Measurements from ENCODE around the gene SKP1.
"Not testable (repeated sequence)": the region's sequence is repeated elsewhere in the genome, so short reads cannot be mapped to it uniquely, and the experiment has no call there.

SKP1 gene

DNA sequence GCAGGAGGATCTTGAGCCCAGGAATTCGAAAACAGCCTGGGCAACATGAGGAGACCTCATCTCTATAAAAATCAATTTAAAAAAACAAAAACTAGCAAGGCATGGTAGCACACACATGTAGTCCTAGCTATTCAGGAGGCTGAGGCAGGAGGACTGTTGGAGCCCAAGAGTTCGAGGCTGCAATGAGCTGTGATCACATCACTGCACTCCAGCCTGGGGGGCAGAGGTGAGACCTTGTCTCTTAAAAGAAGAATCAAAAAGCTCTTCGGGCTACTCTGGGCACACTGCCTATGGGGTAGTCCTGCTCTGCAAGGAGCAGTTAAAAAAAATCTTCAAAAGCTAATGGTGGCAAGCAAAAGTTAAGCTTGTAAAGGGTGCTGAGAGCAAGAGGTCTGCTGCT is 23.5 kb downstream of the SKP1 start:
- TF ChIP-seq POU2F2 (IDR thresholded peaks at IDR 0.05; ENCODE audit: low read depth, low read length) (no peak), SPI1 (IDR thresholded peaks at IDR 0.05; ENCODE audit: low read depth, low read length) (no peak), POLR2AphosphoS5 (IDR thresholded peaks at IDR 0.05; ENCODE audit: low read depth, low read length) (no peak), TAF1 (IDR thresholded peaks at IDR 0.05; ENCODE audit: low read depth, low read length) (no peak), POLR2A (IDR thresholded peaks at IDR 0.05; ENCODE audit: low read depth, low read length) (no peak), PAX5 (IDR thresholded peaks at IDR 0.05; ENCODE audit: insufficient read depth, low read length, severe bottlenecking) (no peak)
- no peak for FAIRE-seq

GRCh38 chr5:134152173-134152832 is 24.4 kb downstream of the SKP1 start:
- not testable (repeated sequence) for DNase-seq (ENCODE audit: insufficient read length, low spot score); FAIRE-seq

More for the DNA sequence above, 23.5 kb downstream of the SKP1 start:
- DNase-seq (ENCODE audit: insufficient read length, low spot score), result no peak

- FAIRE-seq, result peak; percentile 66
- no peak for DNase-seq (ENCODE audit: insufficient read length, low spot score)
- TF ChIP-seq PAX5 (IDR thresholded peaks at IDR 0.05; ENCODE audit: insufficient read depth, low read length, severe bottlenecking) (no peak), POLR2A (IDR thresholded peaks at IDR 0.05; ENCODE audit: low read depth, low read length) (no peak), TAF1 (IDR thresholded peaks at IDR 0.05; ENCODE audit: low read depth, low read length) (no peak), POU2F2 (IDR thresholded peaks at IDR 0.05; ENCODE audit: low read depth, low read length) (no peak), POLR2AphosphoS5 (IDR thresholded peaks at IDR 0.05; ENCODE audit: low read depth, low read length) (no peak), SPI1 (IDR thresholded peaks at IDR 0.05; ENCODE audit: low read depth, low read length) (no peak)
Observed at GRCh38 chr5:134151723-134152122, 25.0 kb downstream of the SKP1 start.

GRCh38 chr5:134149571-134150303 is 27.0 kb downstream of the SKP1 start:
- no peak for FAIRE-seq
- DNase-seq (ENCODE audit: insufficient read length, low spot score), result no peak
- TF ChIP-seq POLR2AphosphoS5 (IDR thresholded peaks at IDR 0.05; ENCODE audit: low read depth, low read length) (no peak; the same call in 1 of the 2 replicates), TAF1 (IDR thresholded peaks at IDR 0.05; ENCODE audit: low read depth, low read length) (no peak), POLR2A (IDR thresholded peaks at IDR 0.05; ENCODE audit: low read depth, low read length) (peak; percentile 20; the same call in 1 of the 2 replicates), POU2F2 (IDR thresholded peaks at IDR 0.05; ENCODE audit: low read depth, low read length) (0 out of 2 replicates have a peak, but pooled peaks have one; percentile 9), PAX5 (IDR thresholded peaks at IDR 0.05; ENCODE audit: insufficient read depth, low read length, severe bottlenecking) (no peak), SPI1 (IDR thresholded peaks at IDR 0.05; ENCODE audit: low read depth, low read length) (no peak)

DNA sequence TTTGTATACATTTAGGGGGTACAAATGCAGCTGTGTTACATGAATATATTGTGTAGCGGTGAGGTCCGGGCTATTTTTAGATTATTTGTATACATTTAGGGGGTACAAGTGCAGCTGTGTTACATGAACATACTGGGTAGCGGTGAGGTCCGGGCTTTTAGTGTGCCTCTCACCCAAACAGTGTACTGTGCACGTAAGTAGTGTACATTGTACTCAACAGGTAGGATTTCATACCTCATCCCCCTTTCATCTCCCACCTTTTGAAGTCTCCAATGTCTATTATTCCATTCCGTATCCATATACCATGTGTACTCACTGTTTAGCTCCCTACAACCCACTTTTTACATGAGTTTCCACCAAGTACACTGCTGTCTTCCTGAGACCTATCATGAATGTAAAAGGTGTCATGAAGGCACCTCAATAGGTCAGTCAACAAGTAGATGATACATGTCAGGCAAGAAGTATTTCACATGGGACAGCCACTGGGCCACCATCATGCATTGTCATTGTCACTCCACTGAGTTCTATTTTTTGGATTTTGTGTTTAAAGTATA is 27.7 kb downstream of the SKP1 start:
- FAIRE-seq, result no peak
- DNase-seq (ENCODE audit: insufficient read length, low spot score), result no peak

DNA sequence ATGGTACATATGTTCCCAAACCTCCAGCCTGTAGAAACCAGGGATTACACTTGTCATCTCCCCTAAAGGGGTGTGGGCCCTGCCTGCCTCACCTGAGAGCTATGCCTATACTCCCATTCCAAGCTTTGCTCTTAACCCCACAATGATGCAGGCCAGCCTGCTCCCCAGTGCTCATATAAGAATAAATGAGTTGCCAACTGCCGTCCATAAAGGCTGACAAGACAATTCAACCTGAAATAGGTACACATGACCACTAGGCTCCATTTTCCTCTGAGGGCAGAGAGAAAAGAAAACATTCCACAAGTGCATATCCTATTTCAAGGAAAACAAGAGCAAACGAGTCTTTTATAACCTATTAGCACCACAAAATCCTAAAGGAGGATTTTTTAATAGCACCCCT is 28.4 kb downstream of the SKP1 start:
- DNase-seq (ENCODE audit: insufficient read length, low spot score) (no peak), FAIRE-seq (no peak)
- TF ChIP-seq POLR2A (IDR thresholded peaks at IDR 0.05; ENCODE audit: low read depth, low read length) (peak; percentile 34; the same call in 1 of the 2 replicates), PAX5 (IDR thresholded peaks at IDR 0.05; ENCODE audit: insufficient read depth, low read length, severe bottlenecking) (no peak), POLR2AphosphoS5 (IDR thresholded peaks at IDR 0.05; ENCODE audit: low read depth, low read length) (peak; percentile 75), SPI1 (IDR thresholded peaks at IDR 0.05; ENCODE audit: low read depth, low read length) (no peak)

More for the DNA sequence above, 27.7 kb downstream of the SKP1 start:
- TF ChIP-seq POLR2A (IDR thresholded peaks at IDR 0.05; ENCODE audit: low read depth, low read length), result peak; percentile 57; the same call in 1 of the 2 replicates
- no peak for TF ChIP-seq POLR2AphosphoS5 (IDR thresholded peaks at IDR 0.05; ENCODE audit: low read depth, low read length)

- FAIRE-seq (no peak), DNase-seq (ENCODE audit: insufficient read length, low spot score) (no peak)
- TF ChIP-seq POLR2AphosphoS5 (IDR thresholded peaks at IDR 0.05; ENCODE audit: low read depth, low read length) (peak; percentile 61; the same call in 1 of the 2 replicates), PAX5 (IDR thresholded peaks at IDR 0.05; ENCODE audit: insufficient read depth, low read length, severe bottlenecking) (no peak), TAF1 (IDR thresholded peaks at IDR 0.05; ENCODE audit: low read depth, low read length) (no peak), SPI1 (IDR thresholded peaks at IDR 0.05; ENCODE audit: low read depth, low read length) (no peak), POLR2A (IDR thresholded peaks at IDR 0.05; ENCODE audit: low read depth, low read length) (0 out of 2 replicates have a peak, but pooled peaks have one; percentile 1), POU2F2 (IDR thresholded peaks at IDR 0.05; ENCODE audit: low read depth, low read length) (0 out of 2 replicates have a peak, but pooled peaks have one; percentile 7)
Observed at GRCh38 chr5:134146651-134147518, 29.9 kb downstream of the SKP1 start.

- FAIRE-seq, result peak; percentile 93
- TF ChIP-seq TAF1 (IDR thresholded peaks at IDR 0.05; ENCODE audit: low read depth, low read length) (no peak), POLR2A (IDR thresholded peaks at IDR 0.05; ENCODE audit: low read depth, low read length) (0 out of 2 replicates have a peak, but pooled peaks have one; percentile 20), PAX5 (IDR thresholded peaks at IDR 0.05; ENCODE audit: insufficient read depth, low read length, severe bottlenecking) (no peak), POLR2AphosphoS5 (IDR thresholded peaks at IDR 0.05; ENCODE audit: low read depth, low read length) (no peak), POU2F2 (IDR thresholded peaks at IDR 0.05; ENCODE audit: low read depth, low read length) (0 out of 2 replicates have a peak, but pooled peaks have one; percentile 48), SPI1 (IDR thresholded peaks at IDR 0.05; ENCODE audit: low read depth, low read length) (no peak)
Observed at GRCh38 chr5:134145779-134146581, 30.8 kb downstream of the SKP1 start.

More at GRCh38 chr5:134145779-134146581, 30.8 kb downstream of the SKP1 start:
- peak; percentile 58 for DNase-seq (ENCODE audit: insufficient read length, low spot score)

All from GM12891 (cell line).